ENCODE measurements around the gene KLHL17.

Gene KLHL17

GRCh38 chr1:963746-964525 is 3.6 kb downstream of the KLHL17 start:
- TF ChIP-seq YY1 (IDR thresholded peaks at IDR 0.05; ENCODE audit: low read depth) (no peak), TAF1 (IDR thresholded peaks at IDR 0.05; ENCODE audit: low read depth) (no peak), ZBTB7A (IDR thresholded peaks at IDR 0.05; ENCODE audit: low read depth) (no peak), CEBPB (IDR thresholded peaks at IDR 0.05) (no peak), EP300 (IDR thresholded peaks at IDR 0.05; ENCODE audit: borderline replicate concordance) (no peak), CREB1 (IDR thresholded peaks at IDR 0.05; ENCODE audit: low read depth) (no peak), NFIC (IDR thresholded peaks at IDR 0.05) (no peak), USF1 (IDR thresholded peaks at IDR 0.05) (no peak), TCF12 (IDR thresholded peaks at IDR 0.05; ENCODE audit: low read depth) (no peak), MAX (IDR thresholded peaks at IDR 0.05) (no peak), RAD21 (IDR thresholded peaks at IDR 0.05; ENCODE audit: low read depth) (no peak), EGR1 (IDR thresholded peaks at IDR 0.05) (no peak), FOXM1 (IDR thresholded peaks at IDR 0.05; ENCODE audit: borderline replicate concordance, low read depth) (no peak), TEAD4 (IDR thresholded peaks at IDR 0.05) (no peak)
- TF ChIP-seq, protein P1, sequence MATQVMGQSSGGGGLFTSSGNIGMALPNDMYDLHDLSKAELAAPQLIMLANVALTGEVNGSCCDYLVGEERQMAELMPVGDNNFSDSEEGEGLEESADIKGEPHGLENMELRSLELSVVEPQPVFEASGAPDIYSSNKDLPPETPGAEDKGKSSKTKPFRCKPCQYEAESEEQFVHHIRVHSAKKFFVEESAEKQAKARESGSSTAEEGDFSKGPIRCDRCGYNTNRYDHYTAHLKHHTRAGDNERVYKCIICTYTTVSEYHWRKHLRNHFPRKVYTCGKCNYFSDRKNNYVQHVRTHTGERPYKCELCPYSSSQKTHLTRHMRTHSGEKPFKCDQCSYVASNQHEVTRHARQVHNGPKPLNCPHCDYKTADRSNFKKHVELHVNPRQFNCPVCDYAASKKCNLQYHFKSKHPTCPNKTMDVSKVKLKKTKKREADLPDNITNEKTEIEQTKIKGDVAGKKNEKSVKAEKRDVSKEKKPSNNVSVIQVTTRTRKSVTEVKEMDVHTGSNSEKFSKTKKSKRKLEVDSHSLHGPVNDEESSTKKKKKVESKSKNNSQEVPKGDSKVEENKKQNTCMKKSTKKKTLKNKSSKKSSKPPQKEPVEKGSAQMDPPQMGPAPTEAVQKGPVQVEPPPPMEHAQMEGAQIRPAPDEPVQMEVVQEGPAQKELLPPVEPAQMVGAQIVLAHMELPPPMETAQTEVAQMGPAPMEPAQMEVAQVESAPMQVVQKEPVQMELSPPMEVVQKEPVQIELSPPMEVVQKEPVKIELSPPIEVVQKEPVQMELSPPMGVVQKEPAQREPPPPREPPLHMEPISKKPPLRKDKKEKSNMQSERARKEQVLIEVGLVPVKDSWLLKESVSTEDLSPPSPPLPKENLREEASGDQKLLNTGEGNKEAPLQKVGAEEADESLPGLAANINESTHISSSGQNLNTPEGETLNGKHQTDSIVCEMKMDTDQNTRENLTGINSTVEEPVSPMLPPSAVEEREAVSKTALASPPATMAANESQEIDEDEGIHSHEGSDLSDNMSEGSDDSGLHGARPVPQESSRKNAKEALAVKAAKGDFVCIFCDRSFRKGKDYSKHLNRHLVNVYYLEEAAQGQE (IDR thresholded peaks at IDR 0.05; ENCODE audit: low read depth), result no peak

DNA sequence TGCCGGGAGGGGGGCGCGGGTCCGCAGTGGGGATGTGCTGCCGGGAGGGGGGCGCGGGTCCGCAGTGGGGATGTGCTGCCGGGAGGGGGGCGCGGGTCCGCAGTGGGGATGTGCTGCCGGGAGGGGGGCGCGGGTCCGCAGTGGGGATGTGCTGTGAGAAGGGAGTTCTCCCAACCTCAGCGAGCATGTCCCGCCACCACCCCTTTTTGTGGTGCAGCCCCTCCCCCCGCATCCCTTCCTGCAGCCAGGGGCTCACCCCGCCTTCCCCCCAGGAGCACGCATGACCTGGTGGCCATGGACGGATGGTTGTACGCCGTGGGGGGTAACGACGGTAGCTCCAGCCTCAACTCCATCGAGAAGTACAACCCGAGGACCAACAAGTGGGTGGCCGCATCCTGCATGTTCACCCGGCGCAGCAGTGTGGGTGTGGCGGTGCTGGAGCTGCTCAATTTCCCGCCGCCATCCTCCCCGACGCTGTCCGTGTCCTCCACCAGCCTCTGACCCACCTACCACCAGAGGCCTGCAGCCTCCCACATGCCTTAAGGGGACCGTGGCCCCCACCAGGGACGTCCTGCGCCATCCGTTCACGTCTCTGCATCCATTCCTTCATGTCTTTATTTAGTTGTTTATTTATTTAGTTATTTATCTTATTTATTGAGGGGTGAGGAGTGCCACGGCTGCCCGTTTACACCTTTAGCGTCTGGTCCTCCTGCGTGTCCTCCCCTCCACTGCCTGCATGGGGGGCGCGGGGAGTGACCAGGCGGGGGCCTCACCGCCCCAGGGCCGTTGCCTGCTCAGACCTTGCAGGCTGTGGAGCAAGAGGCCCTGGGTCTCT is 4.5 kb downstream of the KLHL17 start:
- no peak for TF ChIP-seq YY1 (IDR thresholded peaks at IDR 0.05; ENCODE audit: low read depth)
- no peak for TF ChIP-seq CREB1 (IDR thresholded peaks at IDR 0.05; ENCODE audit: low read depth)
- TF ChIP-seq, protein P1 (IDR thresholded peaks at IDR 0.05; ENCODE audit: low read depth), result no peak
- no peak for TF ChIP-seq USF1 (IDR thresholded peaks at IDR 0.05)
- TF ChIP-seq EP300 (IDR thresholded peaks at IDR 0.05; ENCODE audit: borderline replicate concordance), result no peak
- TF ChIP-seq ZBTB7A (IDR thresholded peaks at IDR 0.05; ENCODE audit: low read depth), result no peak
- TF ChIP-seq MAX (IDR thresholded peaks at IDR 0.05), result no peak
- no peak for TF ChIP-seq RAD21 (IDR thresholded peaks at IDR 0.05; ENCODE audit: low read depth)
- no peak for TF ChIP-seq FOXM1 (IDR thresholded peaks at IDR 0.05; ENCODE audit: borderline replicate concordance, low read depth)
- TF ChIP-seq TCF12 (IDR thresholded peaks at IDR 0.05; ENCODE audit: low read depth), result no peak
- TF ChIP-seq NFIC (IDR thresholded peaks at IDR 0.05), result no peak
- no peak for TF ChIP-seq EGR1 (IDR thresholded peaks at IDR 0.05)
- TF ChIP-seq TEAD4 (IDR thresholded peaks at IDR 0.05), result no peak
- TF ChIP-seq CEBPB (IDR thresholded peaks at IDR 0.05), result no peak
- TF ChIP-seq TAF1 (IDR thresholded peaks at IDR 0.05; ENCODE audit: low read depth), result no peak

DNA sequence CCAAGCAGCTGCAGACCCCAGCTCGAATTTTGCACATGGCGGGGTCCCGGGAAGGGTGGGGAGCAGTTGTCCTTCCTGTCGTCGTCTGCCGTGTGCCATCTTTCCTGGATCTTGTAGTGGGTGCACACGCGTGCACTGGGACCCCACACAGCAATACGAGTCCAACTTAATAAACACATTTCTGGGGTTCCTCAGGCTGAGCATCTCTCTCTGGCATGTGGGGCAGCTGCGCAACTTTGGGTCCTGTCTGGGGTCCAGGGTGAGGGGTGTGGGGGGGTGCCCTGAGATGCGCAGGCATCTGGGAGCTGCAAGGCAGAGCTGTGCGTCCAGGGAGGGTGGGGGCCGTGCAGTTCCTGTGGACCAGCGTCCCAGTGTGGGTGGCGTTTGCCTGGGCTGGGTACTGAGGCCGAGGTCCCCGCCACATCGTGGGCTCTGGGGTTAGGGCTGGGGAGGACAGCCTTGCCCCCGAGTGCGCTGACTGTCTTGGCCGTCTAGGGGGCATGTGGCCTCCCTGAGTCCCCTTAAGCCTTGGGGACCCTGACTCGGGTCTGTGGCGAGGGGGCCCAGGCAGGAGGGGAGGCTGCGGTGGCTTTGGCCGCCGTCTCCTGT is 5.2 kb downstream of the KLHL17 start:
- TF ChIP-seq RAD21 (IDR thresholded peaks at IDR 0.05; ENCODE audit: low read depth) (no peak), TAF1 (IDR thresholded peaks at IDR 0.05; ENCODE audit: low read depth) (no peak), NFIC (IDR thresholded peaks at IDR 0.05) (no peak), YY1 (IDR thresholded peaks at IDR 0.05; ENCODE audit: low read depth) (no peak), TCF12 (IDR thresholded peaks at IDR 0.05; ENCODE audit: low read depth) (no peak), FOXM1 (IDR thresholded peaks at IDR 0.05; ENCODE audit: borderline replicate concordance, low read depth) (no peak), CEBPB (IDR thresholded peaks at IDR 0.05) (no peak), CREB1 (IDR thresholded peaks at IDR 0.05; ENCODE audit: low read depth) (no peak), MAX (IDR thresholded peaks at IDR 0.05) (no peak), EP300 (IDR thresholded peaks at IDR 0.05; ENCODE audit: borderline replicate concordance) (no peak)
- TF ChIP-seq, protein P1 (IDR thresholded peaks at IDR 0.05; ENCODE audit: low read depth), result no peak

Measured in Ishikawa (cell line).